ENCODE results near the gene ST8SIA5. TPM values are rescaled to one million over a fixed set of nuclear protein-coding genes. Genes with fewer than 3 reads are reported as not detected.

The ST8SIA5 gene
- total RNA-seq, 1 experiment from 2014 or later, result 0.54 TPM

DNA sequence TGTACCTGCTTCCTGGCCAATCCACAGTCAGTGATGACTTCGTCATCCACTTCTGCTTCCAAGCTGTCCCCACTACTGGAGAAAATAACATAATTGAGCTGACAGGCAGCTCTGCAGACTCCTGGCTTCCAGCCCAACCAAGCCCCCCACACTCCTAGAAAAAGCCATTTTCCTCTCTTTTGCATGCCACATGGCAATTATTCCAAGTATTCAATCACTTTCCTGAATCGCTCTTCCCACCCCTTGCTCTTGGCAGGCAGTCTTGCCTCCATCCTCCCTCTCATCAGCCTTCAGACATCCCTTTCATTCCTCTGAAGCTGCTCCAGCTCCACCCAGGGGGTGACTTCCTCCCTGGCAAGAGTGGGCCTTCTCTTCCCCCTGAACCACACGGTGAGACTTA lies 14.3 kb upstream of the ST8SIA5 start (continued):
- no peak for TF ChIP-seq POLR2AphosphoS5 (IDR thresholded peaks at IDR 0.05; ENCODE audit: low read depth, low read length)
- TF ChIP-seq, protein P1, sequence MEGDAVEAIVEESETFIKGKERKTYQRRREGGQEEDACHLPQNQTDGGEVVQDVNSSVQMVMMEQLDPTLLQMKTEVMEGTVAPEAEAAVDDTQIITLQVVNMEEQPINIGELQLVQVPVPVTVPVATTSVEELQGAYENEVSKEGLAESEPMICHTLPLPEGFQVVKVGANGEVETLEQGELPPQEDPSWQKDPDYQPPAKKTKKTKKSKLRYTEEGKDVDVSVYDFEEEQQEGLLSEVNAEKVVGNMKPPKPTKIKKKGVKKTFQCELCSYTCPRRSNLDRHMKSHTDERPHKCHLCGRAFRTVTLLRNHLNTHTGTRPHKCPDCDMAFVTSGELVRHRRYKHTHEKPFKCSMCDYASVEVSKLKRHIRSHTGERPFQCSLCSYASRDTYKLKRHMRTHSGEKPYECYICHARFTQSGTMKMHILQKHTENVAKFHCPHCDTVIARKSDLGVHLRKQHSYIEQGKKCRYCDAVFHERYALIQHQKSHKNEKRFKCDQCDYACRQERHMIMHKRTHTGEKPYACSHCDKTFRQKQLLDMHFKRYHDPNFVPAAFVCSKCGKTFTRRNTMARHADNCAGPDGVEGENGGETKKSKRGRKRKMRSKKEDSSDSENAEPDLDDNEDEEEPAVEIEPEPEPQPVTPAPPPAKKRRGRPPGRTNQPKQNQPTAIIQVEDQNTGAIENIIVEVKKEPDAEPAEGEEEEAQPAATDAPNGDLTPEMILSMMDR (IDR thresholded peaks at IDR 0.05 in 2 of 3, conservative IDR thresholded peaks at IDR 0.05 in 1 of 3; ENCODE audit: borderline replicate concordance in 1 of 3, insufficient read depth in 1 of 3, low read depth in 2 of 3, low read length in 2 of 3), result no peak

DNA sequence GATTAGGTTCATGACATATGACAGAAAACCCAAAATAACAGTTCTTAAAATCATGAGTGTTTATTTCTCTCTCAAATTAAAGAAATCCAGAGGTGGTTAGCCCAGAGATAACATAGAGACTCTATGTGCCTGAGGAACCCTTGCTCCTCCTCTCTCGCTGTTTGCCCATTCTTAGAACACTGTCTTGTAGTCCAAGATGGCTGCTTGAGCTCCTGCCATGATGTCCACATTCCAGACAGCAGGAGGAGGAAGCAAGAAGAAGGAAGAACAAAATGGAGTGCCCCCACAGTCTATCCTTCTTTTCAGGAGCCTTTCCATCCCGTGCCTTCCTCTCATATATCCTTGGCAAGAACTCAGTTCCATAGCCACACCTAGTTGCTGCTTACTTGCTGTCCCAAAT lies 13.9 kb upstream of the ST8SIA5 start:
- ChIA-PET POLR2A (no interaction called here), RAD21 (ENCODE audit: low non-redundant PET in 1 of 2, low total read pairs in 2 of 2, uncharacterized antibody in 2 of 2, unreplicated experiment in 2 of 2) (no interaction called here), CTCF (no interaction called here)
- intact Hi-C loops (cut with micrococcal nuclease), result no loop called here
- H3K9me3 ChIP-seq (ENCODE audit: control insufficient read depth in 1 of 2, insufficient read depth in 1 of 2, low read depth in 1 of 2, low read length in 2 of 2), result no peaks in the 10 kb centered on the region
- H3K4me1 ChIP-seq (ENCODE audit: control insufficient read depth in 1 of 2, insufficient read depth in 2 of 2, low read length in 2 of 2), result no peaks in the 10 kb centered on the region
- no peak overlapping the region for H3K9ac ChIP-seq (ENCODE audit: low read length)
- no peaks in the 10 kb centered on the region for H3K79me2 ChIP-seq (ENCODE audit: insufficient read depth, low read length)
- DNase-seq (ENCODE audit: low read depth, low spot score) (no peak), ATAC-seq (no peak)
- H3K36me3 ChIP-seq (ENCODE audit: control insufficient read depth in 1 of 2, insufficient read depth in 2 of 2, low read length in 2 of 2), result no peaks in the 10 kb centered on the region
- no peak overlapping the region for H2AFZ ChIP-seq (ENCODE audit: low read depth, low read length, poor library complexity, severe bottlenecking)
- H3K27me3 ChIP-seq (ENCODE audit: insufficient read depth, low read length), result no peaks in the 10 kb centered on the region
- H3K27ac ChIP-seq (ENCODE audit: low read depth, low read length), result no peak overlapping the region
- H4K20me1 ChIP-seq (ENCODE audit: insufficient read depth), result no peaks in the 10 kb centered on the region
- no peak overlapping the region for H3K4me2 ChIP-seq (ENCODE audit: low read length)
- no TSS peak for BruUV-seq (replicated peaks)
- TF ChIP-seq EZH2 (IDR thresholded peaks at IDR 0.05) (no peak), ZNF274 (IDR thresholded peaks at IDR 0.05; ENCODE audit: low read depth, low read length) (no peak), CBX3 (IDR thresholded peaks at IDR 0.05; ENCODE audit: low read depth) (no peak), POLR2AphosphoS5 (IDR thresholded peaks at IDR 0.05; ENCODE audit: low read depth, low read length) (no peak), SRF (IDR thresholded peaks at IDR 0.05; ENCODE audit: low read depth) (no peak)
- TF ChIP-seq, protein P2, sequence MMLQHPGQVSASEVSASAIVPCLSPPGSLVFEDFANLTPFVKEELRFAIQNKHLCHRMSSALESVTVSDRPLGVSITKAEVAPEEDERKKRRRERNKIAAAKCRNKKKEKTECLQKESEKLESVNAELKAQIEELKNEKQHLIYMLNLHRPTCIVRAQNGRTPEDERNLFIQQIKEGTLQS (IDR thresholded peaks at IDR 0.05), result no peak
- TF ChIP-seq, protein P3, sequence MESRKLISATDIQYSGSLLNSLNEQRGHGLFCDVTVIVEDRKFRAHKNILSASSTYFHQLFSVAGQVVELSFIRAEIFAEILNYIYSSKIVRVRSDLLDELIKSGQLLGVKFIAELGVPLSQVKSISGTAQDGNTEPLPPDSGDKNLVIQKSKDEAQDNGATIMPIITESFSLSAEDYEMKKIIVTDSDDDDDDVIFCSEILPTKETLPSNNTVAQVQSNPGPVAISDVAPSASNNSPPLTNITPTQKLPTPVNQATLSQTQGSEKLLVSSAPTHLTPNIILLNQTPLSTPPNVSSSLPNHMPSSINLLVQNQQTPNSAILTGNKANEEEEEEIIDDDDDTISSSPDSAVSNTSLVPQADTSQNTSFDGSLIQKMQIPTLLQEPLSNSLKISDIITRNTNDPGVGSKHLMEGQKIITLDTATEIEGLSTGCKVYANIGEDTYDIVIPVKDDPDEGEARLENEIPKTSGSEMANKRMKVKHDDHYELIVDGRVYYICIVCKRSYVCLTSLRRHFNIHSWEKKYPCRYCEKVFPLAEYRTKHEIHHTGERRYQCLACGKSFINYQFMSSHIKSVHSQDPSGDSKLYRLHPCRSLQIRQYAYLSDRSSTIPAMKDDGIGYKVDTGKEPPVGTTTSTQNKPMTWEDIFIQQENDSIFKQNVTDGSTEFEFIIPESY (IDR thresholded peaks at IDR 0.05; ENCODE audit: extremely low read depth, insufficient replicate concordance, low read length), result no peak
- H3K4me3 ChIP-seq (replicated peaks in 1 of 2; ENCODE audit: low read depth in 1 of 2, low read length in 2 of 2), result no peak overlapping the region
- H3K9me2 ChIP-seq (ENCODE audit: insufficient read depth), result no peaks in the 10 kb centered on the region

All from HCT116 (cell line).